WTC11 (cell line): ENCODE results near the gene TRPV2. TPM values are rescaled to one million over a fixed set of nuclear protein-coding genes. Genes with fewer than 3 reads are reported as not detected.

ENCODE experiments used
- ATAC-seq: fragments of 200-7000 bp; cut with Tn5 transposase; 2 replicates; pipeline ENCODE4 v1.10.0; 2021; ENCODE audit warnings: mild to moderate bottlenecking, moderate library complexity
- CTCF ChIA-PET: fragments of 300-600 bp; sonication (Branson Sonifier 250); formaldehyde crosslinking; loops from one replicate; lab custom pipeline; 2021; ENCODE audit warnings: antibody characterized with exemption; lab: Charles Lee
- POLR2A ChIA-PET: fragments of 350-600 bp; sonication (Branson Sonifier 250); formaldehyde crosslinking; loops from one replicate; lab custom pipeline; 2021; ENCODE audit warnings: antibody characterized with exemption; lab: Charles Lee
- DNase-seq: peaks from one replicate; pipeline ENCODE4 v3.0.0; 2021; ENCODE audit warnings: low spot score
- H3K27ac Mint-ChIP-seq: 2 replicates; pipeline ENCODE4 v1.8.0; 2021; ENCODE audit warnings: mixed read lengths
- H3K27me3 Mint-ChIP-seq: 2 replicates; pipeline ENCODE4 v1.8.0; 2021; ENCODE audit warnings: low read depth, mild to moderate bottlenecking, moderate library complexity, mixed read lengths
- H3K36me3 Mint-ChIP-seq: 2 replicates; pipeline ENCODE4 v1.8.0; 2021; ENCODE audit warnings: mixed read lengths
- H3K4me1 Mint-ChIP-seq: 2 replicates; pipeline ENCODE4 v1.8.0; 2022; ENCODE audit warnings: mixed read lengths
- H3K4me3 Mint-ChIP-seq: 2 replicates; pipeline ENCODE4 v1.8.0; 2021; ENCODE audit warnings: mild to moderate bottlenecking, moderate library complexity, mixed read lengths
- H3K9me3 Mint-ChIP-seq: 2 replicates; pipeline ENCODE4 v1.8.0; 2021; ENCODE audit warnings: mixed read lengths
- AFF4 ChIP-seq: sonication (generic); formaldehyde crosslinking; IDR thresholded peaks from 2 replicates; pipeline ENCODE4 v1.8.1; 2023; ENCODE audit warnings: mild to moderate bottlenecking, missing genetic modification reagents, borderline replicate concordance
- AR ChIP-seq: fragments of 250-450 bp; sonication (Bioruptor Pico); IDR thresholded peaks from 2 replicates; pipeline ENCODE4 v1.9.0; 2021; ENCODE audit warnings: mild to moderate bottlenecking
- ATF2 ChIP-seq: sonication (generic); formaldehyde crosslinking; IDR thresholded peaks from 2 replicates; pipeline ENCODE4 v1.8.1; 2022; ENCODE audit warnings: low read depth, missing genetic modification reagents, borderline replicate concordance
- CBFB ChIP-seq: sonication (generic); formaldehyde crosslinking; IDR thresholded peaks from 2 replicates; pipeline ENCODE4 v1.8.1; 2022; ENCODE audit warnings: mild to moderate bottlenecking, low read depth, missing genetic modification reagents
- ETV6 ChIP-seq: sonication (generic); formaldehyde crosslinking; IDR thresholded peaks from 2 replicates; pipeline ENCODE4 v1.8.1; 2022; ENCODE audit warnings: mild to moderate bottlenecking, missing genetic modification reagents
- GABPB1 ChIP-seq: sonication (generic); formaldehyde crosslinking; IDR thresholded peaks from 2 replicates; pipeline ENCODE4 v1.8.1; 2023; ENCODE audit warnings: mild to moderate bottlenecking, missing genetic modification reagents
- IRF1 ChIP-seq: sonication (generic); formaldehyde crosslinking; IDR thresholded peaks from 2 replicates; pipeline ENCODE4 v1.8.0; 2023; ENCODE audit warnings: missing genetic modification reagents
- JAZF1 ChIP-seq: fragments of 250-450 bp; sonication (Bioruptor Pico); IDR thresholded peaks from 2 replicates; pipeline ENCODE4 v1.9.0; 2021; ENCODE audit warnings: moderate library complexity, mild to moderate bottlenecking, inconsistent platforms
- SMAD3 ChIP-seq: sonication (generic); formaldehyde crosslinking; IDR thresholded peaks from 2 replicates; pipeline ENCODE4 v1.8.0; 2022; ENCODE audit warnings: missing genetic modification reagents, mild to moderate bottlenecking, borderline replicate concordance
- SMAD4 ChIP-seq: sonication (generic); formaldehyde crosslinking; IDR thresholded peaks from 2 replicates; pipeline ENCODE4 v1.8.0; 2022; ENCODE audit warnings: mild to moderate bottlenecking, missing genetic modification reagents
- SP1 ChIP-seq: sonication (generic); formaldehyde crosslinking; conservative IDR thresholded peaks from 2 replicates; pipeline ENCODE4 v1.8.1; 2022; ENCODE audit warnings: missing genetic modification reagents
- TCF7 ChIP-seq: sonication (generic); formaldehyde crosslinking; IDR thresholded peaks from 2 replicates; pipeline ENCODE4 v1.8.0; 2022; ENCODE audit warnings: mild to moderate bottlenecking, low read depth, missing genetic modification reagents, moderate library complexity
- ZNF138 ChIP-seq: sonication (generic); formaldehyde crosslinking; conservative IDR thresholded peaks from 2 replicates; pipeline ENCODE4 v1.8.1; 2022; ENCODE audit warnings: mild to moderate bottlenecking, moderate library complexity, missing genetic modification reagents
- ZNF263 ChIP-seq: sonication (generic); formaldehyde crosslinking; IDR thresholded peaks from 2 replicates; pipeline ENCODE4 v1.8.1; 2022; ENCODE audit warnings: low read depth, mild to moderate bottlenecking, moderate library complexity, missing genetic modification reagents
- total RNA-seq: library from RNA; stranded (reverse); gene quantifications from 3 replicates; pipeline ENCODE4 v1.2.3, GENCODE V29; 2021

The TRPV2 gene
- total RNA-seq, 1 experiment from 2014 or later = 3.5 TPM

GRCh38 chr17:16473044-16474011 is 58.0 kb downstream of the TRPV2 start (continued):
- TF ChIP-seq SMAD3 (CRISPR knock-in tag) = no peak
- TF ChIP-seq AR (CRISPR knock-in tag) = no peak
- TF ChIP-seq ZNF263 (CRISPR knock-in tag) = no peak
- no peak for TF ChIP-seq SMAD4 (CRISPR knock-in tag)
- TF ChIP-seq, all 79 proteins: peak for 0

GRCh38 chr17:16474012-16474725 is 58.8 kb downstream of the TRPV2 start:
- H3K27me3 Mint-ChIP-seq = no peaks in the 10 kb centered on the region
- H3K27ac Mint-ChIP-seq = peak overlapping the region; percentile 28; the same call in 1 of the 2 replicates
- H3K4me1 Mint-ChIP-seq = peaks cover 62% of the 10 kb centered on the region
- CTCF ChIA-PET = interaction anchor here (1.2 to 1.8 kb wide), 2 partner anchors 47 to 51 kb away, joined by 3 to 5 read pairs; no protein-coding TSS in a partner anchor
- POLR2A ChIA-PET = no interaction called here
- no peak overlapping the region for H3K4me3 Mint-ChIP-seq
- DNase-seq (no peak), ATAC-seq (peak; percentile 26)
- H3K9me3 Mint-ChIP-seq = no peaks in the 10 kb centered on the region
- no peak for TF ChIP-seq SMAD3 (CRISPR knock-in tag)
- no peak for TF ChIP-seq TCF7 (CRISPR knock-in tag)
- no peak for TF ChIP-seq SP1 (CRISPR knock-in tag)
- no peak for TF ChIP-seq ATF2 (CRISPR knock-in tag)
- TF ChIP-seq IRF1 (CRISPR knock-in tag) = no peak
- TF ChIP-seq CBFB (CRISPR knock-in tag) = no peak
- TF ChIP-seq ZNF138 = no peak
- TF ChIP-seq JAZF1 (CRISPR knock-in tag) = no peak
- no peak for TF ChIP-seq SMAD4 (CRISPR knock-in tag)
- no peak for TF ChIP-seq ETV6 (CRISPR knock-in tag)
- no peak for TF ChIP-seq GABPB1
- TF ChIP-seq AFF4 (CRISPR knock-in tag) = no peak
- H3K36me3 Mint-ChIP-seq = no peaks in the 10 kb centered on the region; the same call in 1 of the 2 replicates
